PC-9 (cell line): ENCODE data around the gene GSTM1.
"Not testable (repeated sequence)": the region's sequence is repeated elsewhere in the genome, so short reads cannot be mapped to it uniquely, and the experiment has no call there.

Experiments used
- EZH2 ChIP-seq: fragments of 200-600 bp; sonication (generic); IDR thresholded peaks from 2 replicates; pipeline ENCODE4 v1.8.0; 2017; ENCODE audit warnings: antibody characterized with exemption, low read depth
- TF ChIP-seq, protein P1 (sequence below): fragments of 200-600 bp; sonication (generic); conservative IDR thresholded peaks from 2 replicates; pipeline ENCODE4 v1.6.1; 2017; ENCODE audit warnings: mixed run types, antibody characterized with exemption, mild to moderate bottlenecking, moderate library complexity

DNA sequence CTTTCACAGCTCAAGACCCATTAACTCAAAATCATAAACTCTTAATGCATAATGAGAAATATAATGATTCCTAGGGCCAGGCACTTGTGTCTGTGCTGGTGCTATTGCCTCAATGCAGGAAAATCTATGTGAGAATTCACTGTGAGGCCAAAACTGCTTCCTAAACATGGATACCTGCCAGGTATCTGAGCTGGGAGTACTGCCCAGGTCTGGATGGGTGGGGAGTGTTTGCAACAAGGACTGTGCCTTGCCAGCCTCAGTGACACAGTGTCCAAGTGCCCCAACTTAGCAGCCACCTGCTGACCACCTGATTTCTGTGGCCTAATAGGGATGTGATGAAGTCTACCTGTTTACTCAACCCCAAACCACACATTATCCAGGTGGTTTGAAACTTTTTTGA is 22.2 kb downstream of the GSTM1 start:
- TF ChIP-seq, protein P1, sequence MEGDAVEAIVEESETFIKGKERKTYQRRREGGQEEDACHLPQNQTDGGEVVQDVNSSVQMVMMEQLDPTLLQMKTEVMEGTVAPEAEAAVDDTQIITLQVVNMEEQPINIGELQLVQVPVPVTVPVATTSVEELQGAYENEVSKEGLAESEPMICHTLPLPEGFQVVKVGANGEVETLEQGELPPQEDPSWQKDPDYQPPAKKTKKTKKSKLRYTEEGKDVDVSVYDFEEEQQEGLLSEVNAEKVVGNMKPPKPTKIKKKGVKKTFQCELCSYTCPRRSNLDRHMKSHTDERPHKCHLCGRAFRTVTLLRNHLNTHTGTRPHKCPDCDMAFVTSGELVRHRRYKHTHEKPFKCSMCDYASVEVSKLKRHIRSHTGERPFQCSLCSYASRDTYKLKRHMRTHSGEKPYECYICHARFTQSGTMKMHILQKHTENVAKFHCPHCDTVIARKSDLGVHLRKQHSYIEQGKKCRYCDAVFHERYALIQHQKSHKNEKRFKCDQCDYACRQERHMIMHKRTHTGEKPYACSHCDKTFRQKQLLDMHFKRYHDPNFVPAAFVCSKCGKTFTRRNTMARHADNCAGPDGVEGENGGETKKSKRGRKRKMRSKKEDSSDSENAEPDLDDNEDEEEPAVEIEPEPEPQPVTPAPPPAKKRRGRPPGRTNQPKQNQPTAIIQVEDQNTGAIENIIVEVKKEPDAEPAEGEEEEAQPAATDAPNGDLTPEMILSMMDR: not testable (repeated sequence)
- TF ChIP-seq EZH2: not testable (repeated sequence)
